Peyer's patch (tissue), 4 donors: ENCODE data around the gene CNOT1. TPM values are rescaled to one million over a fixed set of nuclear protein-coding genes. Genes with fewer than 3 reads are reported as not detected.

Source experiments
- DNase-seq, 3 donors: peaks; one replicate each; pipeline ENCODE4 v3.0.0-alpha.2; 2017 to 2019
- H3K27ac ChIP-seq, 4 donors: fragments of 200-600 bp; sonication (generic); one replicate each; pipeline ENCODE4 v1.5.1; 2016 to 2019
- H3K27me3 ChIP-seq, 2 donors: fragments of 200-600 bp; sonication (generic); one replicate each; pipeline ENCODE4 v1.5.1; 2019
- H3K36me3 ChIP-seq, 3 donors: fragments of 200-600 bp; sonication (generic); one replicate each; pipeline ENCODE4 v1.5.1; 2016 to 2019
- H3K4me1 ChIP-seq, 4 donors: fragments of 200-600 bp; sonication (generic); one replicate each; pipeline ENCODE4 v1.5.1; 2016 to 2019
- H3K4me3 ChIP-seq, 4 donors: fragments of 200-600 bp; sonication (generic); 1 replicate in 3 of 4; 2 replicates in 1 of 4; pipeline ENCODE4 v1.5.1; 2016 to 2019; ENCODE audit warnings: mild to moderate bottlenecking in 1 of 4
- H3K9me3 ChIP-seq, 4 donors: fragments of 200-600 bp; sonication (generic); one replicate each; pipeline ENCODE4 v1.5.1; 2016 to 2019; ENCODE audit warnings: mild to moderate bottlenecking in 1 of 4
- POLR2A ChIP-seq, 2 donors: fragments of 450-650 bp; IDR thresholded peaks; one replicate each; pipeline ENCODE4 v1.5.1; 2017; ENCODE audit warnings: antibody characterized with exemption in 2 of 2, mild to moderate bottlenecking in 2 of 2, moderate library complexity in 2 of 2
- total RNA-seq, 4 donors: library from RNA; depleted of rRNA; stranded (reverse); fragments of >200 nt; gene quantifications; one replicate each; pipeline ENCODE4 v1.1.0, GENCODE V29; 2016
- TF ChIP-seq, protein P1 (sequence below), 6 experiments: fragments of 450-650 bp in 4 of 6; fragments of 200-600 bp in 2 of 6; sonication (generic) in 1 of 6; IDR thresholded peaks; one replicate each; pipeline ENCODE4 v1.5.1; 2017 to 2019; ENCODE audit warnings: antibody characterized with exemption in 6 of 6, mild to moderate bottlenecking in 3 of 6, moderate library complexity in 1 of 6

The CNOT1 gene
- total RNA-seq: 100 to 1,000 TPM; 165 to 211 (median 190) TPM

DNA sequence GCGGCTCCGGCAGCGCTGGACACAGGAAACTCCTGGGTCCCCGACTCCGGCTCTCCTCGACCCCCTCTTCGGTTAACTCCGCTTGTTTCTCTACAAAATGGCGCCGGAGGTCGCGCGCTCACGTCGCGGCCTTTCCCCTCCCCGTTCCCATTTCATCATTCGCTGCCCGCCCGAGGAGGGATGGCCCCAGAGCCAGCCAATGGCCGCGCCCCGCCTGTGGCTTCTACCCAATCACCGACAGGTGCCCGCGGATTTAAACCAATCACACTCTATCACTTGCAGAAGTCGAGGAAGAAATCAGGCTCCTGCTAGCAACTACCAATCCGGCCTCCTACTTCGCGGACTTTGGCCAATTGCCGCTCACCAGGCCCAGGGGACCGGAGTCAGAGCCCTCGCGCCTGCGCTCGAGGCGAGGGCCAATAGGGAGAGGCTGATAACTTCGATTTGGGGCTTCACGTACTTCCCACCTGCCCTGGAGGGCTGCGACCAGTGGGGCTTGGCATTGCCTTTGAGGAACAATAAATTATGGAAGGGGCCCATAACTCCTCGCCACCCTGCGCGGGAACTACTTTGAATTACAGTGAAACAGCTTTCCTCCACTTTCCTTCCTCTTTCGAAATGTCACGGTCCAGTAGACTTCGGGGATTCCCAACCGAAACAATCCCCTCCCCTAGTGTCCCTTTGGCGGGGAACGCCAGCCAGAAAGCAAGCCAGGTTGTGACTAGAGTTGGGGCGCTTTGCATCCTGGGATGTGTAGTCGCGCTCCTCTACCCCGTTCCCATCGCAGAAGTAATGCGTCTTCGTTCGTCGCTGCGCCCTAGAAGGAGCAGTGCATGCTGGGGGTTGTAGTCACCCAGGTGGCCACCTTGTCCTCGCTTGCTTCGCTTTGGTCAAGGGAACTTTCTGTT is at the start of gene CNOT1:
Gene CNOT1, minus strand, starts transcription at position 94 of the 908 bp plus-strand sequence. CDS start 30,489 bp downstream, outside the sequence.
- Histone ChIP-seq H3K4me1 (peaks cover 0 to 18% (median 7%) of the 10 kb centered on the region in 4 donors), H3K36me3 (peaks cover 0 to under 1% (median 0%) of the 10 kb centered on the region in 3 donors), H3K27ac (peak within 1 kb of the TSS; percentile 98 to 100 (median 99)), H3K9me3 (no peaks in the 10 kb centered on the region), H3K4me3 (peak within 1 kb of the TSS; percentile 86 to 98 (median 92)), H3K27me3 (no peaks in the 10 kb centered on the region)
- TF ChIP-seq, protein P1, sequence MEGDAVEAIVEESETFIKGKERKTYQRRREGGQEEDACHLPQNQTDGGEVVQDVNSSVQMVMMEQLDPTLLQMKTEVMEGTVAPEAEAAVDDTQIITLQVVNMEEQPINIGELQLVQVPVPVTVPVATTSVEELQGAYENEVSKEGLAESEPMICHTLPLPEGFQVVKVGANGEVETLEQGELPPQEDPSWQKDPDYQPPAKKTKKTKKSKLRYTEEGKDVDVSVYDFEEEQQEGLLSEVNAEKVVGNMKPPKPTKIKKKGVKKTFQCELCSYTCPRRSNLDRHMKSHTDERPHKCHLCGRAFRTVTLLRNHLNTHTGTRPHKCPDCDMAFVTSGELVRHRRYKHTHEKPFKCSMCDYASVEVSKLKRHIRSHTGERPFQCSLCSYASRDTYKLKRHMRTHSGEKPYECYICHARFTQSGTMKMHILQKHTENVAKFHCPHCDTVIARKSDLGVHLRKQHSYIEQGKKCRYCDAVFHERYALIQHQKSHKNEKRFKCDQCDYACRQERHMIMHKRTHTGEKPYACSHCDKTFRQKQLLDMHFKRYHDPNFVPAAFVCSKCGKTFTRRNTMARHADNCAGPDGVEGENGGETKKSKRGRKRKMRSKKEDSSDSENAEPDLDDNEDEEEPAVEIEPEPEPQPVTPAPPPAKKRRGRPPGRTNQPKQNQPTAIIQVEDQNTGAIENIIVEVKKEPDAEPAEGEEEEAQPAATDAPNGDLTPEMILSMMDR (IDR thresholded peaks at IDR 0.05): no peak
- peak; percentile 75 to 84 for TF ChIP-seq POLR2A (IDR thresholded peaks at IDR 0.05)
- DNase-seq: peak; percentile 95 to 99 (median 99)

DNA sequence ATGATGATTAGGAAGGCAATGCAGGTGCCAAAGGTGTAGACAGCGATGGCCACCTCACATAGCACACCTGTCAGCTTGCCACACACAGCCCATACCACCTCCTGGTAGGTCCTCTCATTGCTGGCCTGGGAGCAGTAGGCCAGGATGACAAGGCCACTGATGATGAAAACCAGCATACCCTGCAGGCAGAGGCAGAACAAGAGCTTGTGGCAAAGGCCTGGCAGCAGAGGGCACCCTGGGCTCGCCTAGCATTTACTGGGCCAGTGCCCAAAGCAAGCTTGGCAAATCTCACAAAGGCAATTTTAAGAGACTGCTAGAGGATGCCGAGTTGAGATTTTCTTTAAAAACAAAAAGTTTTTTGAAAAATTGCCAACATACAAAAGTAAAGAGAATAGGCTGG is 49.1 kb upstream of the CNOT1 start:
- DNase-seq: no peak
- H3K36me3 ChIP-seq: peaks cover 0 to 23% (median 0%) of the 10 kb centered on the region in 3 donors
- no peaks in the 10 kb centered on the region for H3K9me3 ChIP-seq
- H3K4me1 ChIP-seq: peaks cover 0 to 5% (median 0%) of the 10 kb centered on the region in 4 donors
- TF ChIP-seq POLR2A (IDR thresholded peaks at IDR 0.05): no peak
- TF ChIP-seq, protein P1 (IDR thresholded peaks at IDR 0.05): peak in 3 of 6 experiments; percentile 19 to 25 (median 23)
- H3K27me3 ChIP-seq: no peaks in the 10 kb centered on the region
- H3K4me3 ChIP-seq: no peak overlapping the region
- no peak overlapping the region for H3K27ac ChIP-seq

DNA sequence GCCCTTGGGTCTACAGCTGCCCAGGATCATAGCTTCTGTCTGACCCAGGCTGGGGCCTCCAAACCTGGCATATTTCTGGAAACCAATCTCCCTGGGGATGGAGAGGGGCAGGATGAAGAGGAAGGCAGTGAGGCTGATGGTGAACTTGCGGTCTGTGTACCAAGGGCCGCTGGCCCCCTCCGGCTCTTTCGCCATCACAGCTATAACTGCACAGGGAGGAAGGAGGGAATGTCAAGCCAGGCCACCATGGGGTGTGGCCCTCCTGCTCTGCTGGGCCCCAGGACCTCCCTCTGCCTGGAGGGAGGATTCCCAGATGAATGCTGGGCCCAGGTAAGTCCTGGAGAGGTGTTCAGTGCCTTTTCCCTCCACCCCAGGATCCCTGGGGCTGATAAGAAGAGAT is 48.6 kb upstream of the CNOT1 start:
- no peaks in the 10 kb centered on the region for H3K27me3 ChIP-seq
- H3K9me3 ChIP-seq: no peaks in the 10 kb centered on the region
- no peak overlapping the region for H3K4me3 ChIP-seq
- TF ChIP-seq POLR2A (IDR thresholded peaks at IDR 0.05): no peak
- TF ChIP-seq, protein P1 (IDR thresholded peaks at IDR 0.05): no peak
- peaks cover 0 to under 1% (median 0%) of the 10 kb centered on the region in 4 donors for H3K4me1 ChIP-seq
- H3K27ac ChIP-seq: no peak overlapping the region
- no peak for DNase-seq
- H3K36me3 ChIP-seq: peaks cover 0 to 23% (median 0%) of the 10 kb centered on the region in 3 donors

DNA sequence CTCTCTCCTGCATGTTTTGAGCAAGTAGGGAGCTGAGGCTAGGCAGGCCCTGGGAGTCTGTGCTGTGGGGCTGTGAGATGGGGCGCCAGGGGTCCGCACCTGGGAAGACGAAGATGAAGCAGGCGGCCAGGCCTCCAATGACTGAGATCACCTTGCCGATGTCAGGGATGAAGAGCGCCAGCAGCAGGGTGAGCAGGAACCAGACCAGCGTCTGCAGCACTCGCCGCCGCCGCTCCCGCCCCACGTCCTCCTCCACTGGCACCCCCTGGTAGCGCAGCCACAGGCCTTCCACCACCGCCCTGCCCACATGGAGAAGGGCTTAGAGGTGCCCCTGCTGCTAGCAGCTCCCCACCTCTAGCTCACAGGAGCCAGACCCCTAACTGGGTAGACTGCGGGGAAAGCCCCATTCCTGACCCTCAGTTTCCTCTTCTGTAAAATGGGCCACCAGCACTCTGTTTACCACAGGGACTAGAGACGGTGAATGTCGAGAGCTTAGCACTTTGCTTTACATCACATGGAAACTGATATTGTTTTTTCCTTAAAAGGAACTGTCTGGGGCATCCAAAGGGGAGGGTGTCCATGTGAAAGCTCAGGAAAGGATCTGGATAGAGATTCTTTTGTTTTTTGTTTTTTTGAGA is 41.4 kb upstream of the CNOT1 start:
- H3K36me3 ChIP-seq: peaks cover 0 to 34% (median 0%) of the 10 kb centered on the region in 3 donors
- no peaks in the 10 kb centered on the region for H3K27me3 ChIP-seq
- no peak for TF ChIP-seq POLR2A (IDR thresholded peaks at IDR 0.05)
- TF ChIP-seq, protein P1 (IDR thresholded peaks at IDR 0.05): no peak
- no peak overlapping the region for H3K27ac ChIP-seq
- no peak for DNase-seq
- no peaks in the 10 kb centered on the region for H3K9me3 ChIP-seq
- no peaks in the 10 kb centered on the region for H3K4me1 ChIP-seq
- no peak overlapping the region for H3K4me3 ChIP-seq

DNA sequence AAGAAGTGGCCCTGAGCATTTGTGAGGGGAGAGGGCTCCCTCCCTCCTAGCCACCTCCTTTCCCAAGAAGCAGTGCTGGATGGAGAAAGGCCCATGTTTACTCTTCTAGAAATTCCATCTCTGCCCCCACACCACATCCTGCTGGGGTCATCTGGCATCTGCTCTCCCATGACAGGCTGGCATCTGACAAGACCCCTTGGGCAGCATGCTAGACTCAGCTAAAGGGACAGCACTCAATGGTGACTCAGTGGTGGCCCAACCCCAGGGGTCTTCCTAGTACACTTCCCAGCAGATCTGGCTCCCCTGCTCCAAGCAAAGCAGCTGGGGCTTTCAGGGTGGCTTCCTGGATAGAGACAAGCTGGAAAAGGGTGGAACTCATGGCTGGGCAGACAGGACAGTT is 40.6 kb upstream of the CNOT1 start:
- no peaks in the 10 kb centered on the region for H3K27me3 ChIP-seq
- peaks cover 0 to 28% (median 0%) of the 10 kb centered on the region in 3 donors for H3K36me3 ChIP-seq
- no peaks in the 10 kb centered on the region for H3K4me1 ChIP-seq

More for the DNA sequence above, 40.6 kb upstream of the CNOT1 start:
- H3K27ac ChIP-seq: no peak overlapping the region
- no peak overlapping the region for H3K4me3 ChIP-seq
- no peaks in the 10 kb centered on the region for H3K9me3 ChIP-seq
- TF ChIP-seq, protein P1 (IDR thresholded peaks at IDR 0.05): no peak
- no peak for TF ChIP-seq POLR2A (IDR thresholded peaks at IDR 0.05)
- DNase-seq: no peak
